ENCODE data around the gene GALNT15. TPM values are rescaled to one million over a fixed set of nuclear protein-coding genes. Genes with fewer than 3 reads are reported as not detected.

Gene GALNT15
- total and polyA plus RNA-seq, 2 donors (not counting 1 experiment from before 2014, with no cell fraction given): 10.7 to 37.7 TPM

- no peak for DNase-seq (ENCODE audit: low read depth in 2 of 2)
- H3K9ac ChIP-seq (ENCODE audit: insufficient read depth, low read length): no peak overlapping the region
- no peaks in the 10 kb centered on the region for H3K9me3 ChIP-seq (ENCODE audit: control insufficient read depth, insufficient read depth, low read depth, low read length)
- H4K20me1 ChIP-seq (ENCODE audit: control insufficient read depth, extremely low read depth, insufficient read depth, low read length): no peaks in the 10 kb centered on the region
- no peaks in the 10 kb centered on the region for H3K36me3 ChIP-seq (ENCODE audit: control insufficient read depth, insufficient read depth, low read length)
- H3K27ac ChIP-seq (ENCODE audit: insufficient read depth, low read length): peak overlapping the region; percentile 24
- TF ChIP-seq, protein P1, sequence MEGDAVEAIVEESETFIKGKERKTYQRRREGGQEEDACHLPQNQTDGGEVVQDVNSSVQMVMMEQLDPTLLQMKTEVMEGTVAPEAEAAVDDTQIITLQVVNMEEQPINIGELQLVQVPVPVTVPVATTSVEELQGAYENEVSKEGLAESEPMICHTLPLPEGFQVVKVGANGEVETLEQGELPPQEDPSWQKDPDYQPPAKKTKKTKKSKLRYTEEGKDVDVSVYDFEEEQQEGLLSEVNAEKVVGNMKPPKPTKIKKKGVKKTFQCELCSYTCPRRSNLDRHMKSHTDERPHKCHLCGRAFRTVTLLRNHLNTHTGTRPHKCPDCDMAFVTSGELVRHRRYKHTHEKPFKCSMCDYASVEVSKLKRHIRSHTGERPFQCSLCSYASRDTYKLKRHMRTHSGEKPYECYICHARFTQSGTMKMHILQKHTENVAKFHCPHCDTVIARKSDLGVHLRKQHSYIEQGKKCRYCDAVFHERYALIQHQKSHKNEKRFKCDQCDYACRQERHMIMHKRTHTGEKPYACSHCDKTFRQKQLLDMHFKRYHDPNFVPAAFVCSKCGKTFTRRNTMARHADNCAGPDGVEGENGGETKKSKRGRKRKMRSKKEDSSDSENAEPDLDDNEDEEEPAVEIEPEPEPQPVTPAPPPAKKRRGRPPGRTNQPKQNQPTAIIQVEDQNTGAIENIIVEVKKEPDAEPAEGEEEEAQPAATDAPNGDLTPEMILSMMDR (conservative IDR thresholded peaks at IDR 0.05 in 1 of 2, IDR thresholded peaks at IDR 0.05 in 1 of 2; ENCODE audit: low read depth in 1 of 2, low read length in 2 of 2): no peak
- no peak for TF ChIP-seq EZH2 (IDR thresholded peaks at IDR 0.05; ENCODE audit: low read length, missing control alignments)
- H3K4me3 ChIP-seq (replicated peaks in 1 of 4; ENCODE audit: control extremely low read depth in 1 of 4, insufficient read depth in 1 of 4, low read depth in 3 of 4, low read length in 4 of 4): no peak overlapping the region
- no peaks in the 10 kb centered on the region for H3K79me2 ChIP-seq (ENCODE audit: control insufficient read depth, insufficient read depth, low read length)
- no peaks in the 10 kb centered on the region for H3K27me3 ChIP-seq (ENCODE audit: control insufficient read depth, insufficient read depth, low read length)
- H2AFZ ChIP-seq (ENCODE audit: low read length): no peak overlapping the region
- H3K4me2 ChIP-seq (ENCODE audit: extremely low read depth, insufficient read depth, low read length): no peak overlapping the region
- peaks cover 40% of the 10 kb centered on the region for H3K4me1 ChIP-seq (ENCODE audit: control insufficient read depth, extremely low read depth, insufficient read depth, low read length)
These were observed 6.3 kb downstream of the GALNT15 start for GRCh38 chr3:16180737-16181134.

DNA sequence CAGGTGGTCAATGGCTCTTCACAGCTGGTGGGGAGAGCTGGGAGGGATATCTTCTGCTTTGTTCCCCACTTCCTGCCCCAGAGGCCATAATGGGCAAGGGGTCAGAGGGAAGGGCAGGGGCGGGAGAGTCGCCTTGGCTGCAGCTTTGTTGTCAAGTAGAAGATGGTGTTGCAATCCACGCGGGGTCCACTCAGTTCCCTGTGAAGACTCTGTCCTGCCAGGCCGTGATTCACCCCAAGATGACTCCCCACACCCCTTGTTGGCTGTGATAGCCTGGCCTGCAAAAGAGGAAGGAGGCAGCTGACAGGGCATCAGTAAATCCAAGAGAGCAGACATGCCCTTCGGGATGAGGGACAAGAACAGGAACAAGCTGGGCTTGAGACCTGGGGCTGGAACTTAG, 6.9 kb downstream of the GALNT15 start:
- no peaks in the 10 kb centered on the region for H3K9me3 ChIP-seq (ENCODE audit: control insufficient read depth, insufficient read depth, low read depth, low read length)

DNA sequence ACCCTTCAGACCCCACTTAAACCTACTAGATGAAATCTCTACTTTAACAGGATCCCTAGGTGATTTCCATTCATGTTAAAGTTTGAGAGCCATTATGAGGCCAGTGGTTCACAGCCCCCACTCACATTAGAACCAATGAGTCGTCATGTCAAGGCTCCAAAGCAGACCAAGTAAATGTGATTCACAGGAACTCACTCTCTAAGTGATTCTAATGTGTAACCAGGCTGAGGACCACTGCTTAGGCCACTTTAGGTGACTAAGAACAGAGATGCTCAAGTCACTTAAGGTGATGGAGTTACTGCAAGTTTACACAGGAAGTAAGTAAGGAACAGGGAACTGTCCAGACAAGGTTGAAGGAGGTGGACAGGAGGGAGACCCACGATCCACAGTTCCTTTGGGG, 7.7 kb downstream of the GALNT15 start:
- Histone ChIP-seq H3K27ac (ENCODE audit: insufficient read depth, low read length) (no peak overlapping the region), H3K4me3 (replicated peaks in 1 of 4; ENCODE audit: control extremely low read depth in 1 of 4, insufficient read depth in 1 of 4, low read depth in 3 of 4, low read length in 4 of 4) (no peak overlapping the region), H3K4me1 (ENCODE audit: control insufficient read depth, extremely low read depth, insufficient read depth, low read length) (peaks cover 34% of the 10 kb centered on the region), H2AFZ (ENCODE audit: low read length) (no peak overlapping the region), H3K4me2 (ENCODE audit: extremely low read depth, insufficient read depth, low read length) (no peak overlapping the region), H3K79me2 (ENCODE audit: control insufficient read depth, insufficient read depth, low read length) (no peaks in the 10 kb centered on the region), H3K9ac (ENCODE audit: insufficient read depth, low read length) (no peak overlapping the region), H3K9me3 (ENCODE audit: control insufficient read depth, insufficient read depth, low read depth, low read length) (no peaks in the 10 kb centered on the region), H3K36me3 (ENCODE audit: control insufficient read depth, insufficient read depth, low read length) (no peaks in the 10 kb centered on the region), H3K27me3 (ENCODE audit: control insufficient read depth, insufficient read depth, low read length) (no peaks in the 10 kb centered on the region), H4K20me1 (ENCODE audit: control insufficient read depth, extremely low read depth, insufficient read depth, low read length) (no peaks in the 10 kb centered on the region)
- no peak for TF ChIP-seq EZH2 (IDR thresholded peaks at IDR 0.05; ENCODE audit: low read length, missing control alignments)
- TF ChIP-seq, protein P1 (conservative IDR thresholded peaks at IDR 0.05 in 1 of 2, IDR thresholded peaks at IDR 0.05 in 1 of 2; ENCODE audit: low read depth in 1 of 2, low read length in 2 of 2): no peak
- DNase-seq (ENCODE audit: low read depth in 2 of 2): peak in 1 of 2 donors; percentile 56

More for the DNA sequence above, 6.9 kb downstream of the GALNT15 start:
- no peaks in the 10 kb centered on the region for H3K27me3 ChIP-seq (ENCODE audit: control insufficient read depth, insufficient read depth, low read length)
- H3K4me1 ChIP-seq (ENCODE audit: control insufficient read depth, extremely low read depth, insufficient read depth, low read length): peaks cover 36% of the 10 kb centered on the region
- H3K36me3 ChIP-seq (ENCODE audit: control insufficient read depth, insufficient read depth, low read length): no peaks in the 10 kb centered on the region
- peak overlapping the region; percentile 40 for H3K27ac ChIP-seq (ENCODE audit: insufficient read depth, low read length)
- no peak overlapping the region for H3K4me3 ChIP-seq (replicated peaks in 1 of 4; ENCODE audit: control extremely low read depth in 1 of 4, insufficient read depth in 1 of 4, low read depth in 3 of 4, low read length in 4 of 4)
- TF ChIP-seq, protein P1 (conservative IDR thresholded peaks at IDR 0.05 in 1 of 2, IDR thresholded peaks at IDR 0.05 in 1 of 2; ENCODE audit: low read depth in 1 of 2, low read length in 2 of 2): no peak
- H2AFZ ChIP-seq (ENCODE audit: low read length): no peak overlapping the region
- H4K20me1 ChIP-seq (ENCODE audit: control insufficient read depth, extremely low read depth, insufficient read depth, low read length): no peaks in the 10 kb centered on the region
- no peak overlapping the region for H3K4me2 ChIP-seq (ENCODE audit: extremely low read depth, insufficient read depth, low read length)
- no peaks in the 10 kb centered on the region for H3K79me2 ChIP-seq (ENCODE audit: control insufficient read depth, insufficient read depth, low read length)
- no peak overlapping the region for H3K9ac ChIP-seq (ENCODE audit: insufficient read depth, low read length)
- peak in 1 of 2 donors; percentile 71 for DNase-seq (ENCODE audit: low read depth in 2 of 2)

All from fibroblast of lung (primary cell).